Gastrocnemius medialis (tissue), 4 donors: Measurements from ENCODE around the gene GEMIN2.
"Not testable (repeated sequence)": the region's sequence is repeated elsewhere in the genome, so short reads cannot be mapped to it uniquely, and the experiment has no call there.

ENCODE experiments used
- CTCF ChIP-seq, 5 experiments: fragments of 450-650 bp in 3 of 5; fragments of 200-600 bp in 2 of 5; sonication (generic) in 2 of 5; IDR thresholded peaks in 4 of 5; conservative IDR thresholded peaks in 1 of 5; 1 replicate in 4 of 5; 2 replicates in 1 of 5; pipeline ENCODE4 v1.5.1; 2016 to 2019; ENCODE audit warnings: antibody characterized with exemption in 5 of 5, mild to moderate bottlenecking in 3 of 5, moderate library complexity in 3 of 5
- POLR2A ChIP-seq, 2 donors: fragments of 450-650 bp; IDR thresholded peaks; one replicate each; pipeline ENCODE4 v1.6.1; 2017; ENCODE audit warnings: antibody characterized with exemption in 2 of 2, mild to moderate bottlenecking in 2 of 2, moderate library complexity in 2 of 2

GRCh38 chr14:39143226-39143625 is 29.1 kb downstream of the GEMIN2 start:
- TF ChIP-seq CTCF (IDR thresholded peaks at IDR 0.05 in 4 of 5, conservative IDR thresholded peaks at IDR 0.05 in 1 of 5); POLR2A (IDR thresholded peaks at IDR 0.05): not testable (repeated sequence)
